Vagina (tissue), 2 donors: ENCODE data around the gene KCTD4.

ENCODE experiments used
- POLR2A ChIP-seq, 2 donors: fragments of 450-650 bp; IDR thresholded peaks; one replicate each; pipeline ENCODE4 v1.6.1; 2017; ENCODE audit warnings: antibody characterized with exemption in 2 of 2, mild to moderate bottlenecking in 2 of 2, moderate library complexity in 2 of 2
- TF ChIP-seq, protein P1 (sequence below), 3 experiments: fragments of 450-650 bp in 2 of 3; fragments of 200-600 bp in 1 of 3; sonication (generic) in 1 of 3; IDR thresholded peaks; one replicate each; pipeline ENCODE4 v1.5.1; 2017 to 2019; ENCODE audit warnings: antibody characterized with exemption in 3 of 3, mild to moderate bottlenecking in 2 of 3, moderate library complexity in 2 of 3

DNA sequence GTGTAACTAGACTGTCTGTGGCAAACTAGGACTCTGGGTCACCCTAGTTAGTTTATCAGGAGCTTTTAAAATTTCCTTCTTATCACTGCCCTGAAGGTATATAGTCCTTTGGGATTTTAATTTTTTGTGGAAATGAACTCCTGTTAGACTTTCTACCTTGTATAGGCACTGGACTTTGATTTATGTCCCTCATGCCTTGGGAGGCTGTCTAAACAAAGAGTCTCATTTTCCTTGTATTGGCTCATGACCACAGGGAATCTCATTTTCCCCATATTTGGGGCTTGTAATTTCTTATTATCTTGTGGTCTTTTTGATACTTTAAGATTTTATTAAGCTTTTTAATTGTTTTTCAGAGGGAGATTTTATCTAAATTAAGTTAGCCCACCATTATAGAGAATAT, 21.4 kb downstream of the KCTD4 start:
- TF ChIP-seq, protein P1, sequence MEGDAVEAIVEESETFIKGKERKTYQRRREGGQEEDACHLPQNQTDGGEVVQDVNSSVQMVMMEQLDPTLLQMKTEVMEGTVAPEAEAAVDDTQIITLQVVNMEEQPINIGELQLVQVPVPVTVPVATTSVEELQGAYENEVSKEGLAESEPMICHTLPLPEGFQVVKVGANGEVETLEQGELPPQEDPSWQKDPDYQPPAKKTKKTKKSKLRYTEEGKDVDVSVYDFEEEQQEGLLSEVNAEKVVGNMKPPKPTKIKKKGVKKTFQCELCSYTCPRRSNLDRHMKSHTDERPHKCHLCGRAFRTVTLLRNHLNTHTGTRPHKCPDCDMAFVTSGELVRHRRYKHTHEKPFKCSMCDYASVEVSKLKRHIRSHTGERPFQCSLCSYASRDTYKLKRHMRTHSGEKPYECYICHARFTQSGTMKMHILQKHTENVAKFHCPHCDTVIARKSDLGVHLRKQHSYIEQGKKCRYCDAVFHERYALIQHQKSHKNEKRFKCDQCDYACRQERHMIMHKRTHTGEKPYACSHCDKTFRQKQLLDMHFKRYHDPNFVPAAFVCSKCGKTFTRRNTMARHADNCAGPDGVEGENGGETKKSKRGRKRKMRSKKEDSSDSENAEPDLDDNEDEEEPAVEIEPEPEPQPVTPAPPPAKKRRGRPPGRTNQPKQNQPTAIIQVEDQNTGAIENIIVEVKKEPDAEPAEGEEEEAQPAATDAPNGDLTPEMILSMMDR (IDR thresholded peaks at IDR 0.05): no peak
- no peak for TF ChIP-seq POLR2A (IDR thresholded peaks at IDR 0.05)
